Cardiac muscle cell (in vitro differentiated cells and primary cell): Measurements from ENCODE around the gene SPATA2. TPM values are rescaled to one million over a fixed set of nuclear protein-coding genes. Genes with fewer than 3 reads are reported as not detected.
A peak's percentile ranks its signal among the peaks of the same experiment; 100 is the strongest.

Experiments used
- DNase-seq, 2 donors: peaks; one replicate each; pipeline versions ENCODE4 v3.0.0 to v3.0.0-alpha.2; 2010 to 2017; ENCODE audit warnings: low read depth in 1 of 2, low spot score in 1 of 2
- H3K27ac ChIP-seq: fragments of 200-600 bp; sonication (generic); 2 replicates; pipeline ENCODE4 v1.5.1; 2016
- H3K27me3 ChIP-seq: fragments of 200-600 bp; sonication (generic); 2 replicates; pipeline ENCODE4 v1.6.0; 2016; ENCODE audit warnings: control low read depth
- H3K36me3 ChIP-seq: fragments of 200-600 bp; sonication (generic); 2 replicates; pipeline ENCODE4 v1.5.1; 2016; ENCODE audit warnings: control low read depth
- H3K4me1 ChIP-seq: fragments of 200-600 bp; sonication (generic); 2 replicates; pipeline ENCODE4 v1.8.1; 2017; ENCODE audit warnings: low read depth, mild to moderate bottlenecking, mixed run types
- H3K4me3 ChIP-seq: fragments of 200-600 bp; sonication (generic); 2 replicates; pipeline ENCODE4 v1.5.1; 2016; ENCODE audit warnings: mild to moderate bottlenecking
- H3K9me3 ChIP-seq: fragments of 200-600 bp; sonication (generic); 2 replicates; pipeline ENCODE4 v1.5.1; 2017; ENCODE audit warnings: low read depth, mild to moderate bottlenecking, control low read depth
- polyA plus RNA-seq: library from polyadenylated mRNA; unstranded; fragments of >200 nt; fragmentation: Nextera tagmentation; extraction: Ambion mirVana; gene quantifications from 2 replicates; pipeline ENCODE4 v1.2.1, GENCODE V29; 2016
- total RNA-seq: library from RNA; depleted of rRNA; stranded (reverse); fragments of >200 nt; gene quantifications from 2 replicates; pipeline ENCODE4 v1.2.3, GENCODE V29; 2016
- TF ChIP-seq, protein P1 (sequence below): IDR thresholded peaks from 2 replicates; pipeline ENCODE4 v1.5.1; 2012; ENCODE audit warnings: low read depth, mild to moderate bottlenecking, low read length

SPATA2 gene
- total and polyA plus RNA-seq, 2 experiments from 2014 or later: 6.0 to 9.4 TPM

DNA sequence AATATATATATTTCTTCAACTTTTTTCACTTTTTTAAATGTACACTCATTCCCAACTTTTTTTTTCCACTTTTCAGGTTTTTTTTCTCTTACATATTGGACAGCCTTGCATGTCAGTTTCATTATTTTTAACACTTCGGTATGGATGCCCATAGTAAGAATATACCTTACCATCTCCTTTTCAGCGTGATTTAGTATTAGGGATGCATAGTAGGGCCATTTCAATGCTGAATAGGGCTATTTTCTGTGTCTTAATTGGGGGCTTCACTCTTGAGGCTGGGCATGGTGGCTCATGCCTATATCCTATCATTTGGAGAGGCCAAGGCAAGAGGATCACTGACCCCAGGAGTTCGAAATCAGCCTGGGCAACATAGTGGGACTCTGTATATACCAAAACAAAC lies 27.6 kb upstream of the SPATA2 start:
- H3K9me3 ChIP-seq: no peaks in the 10 kb centered on the region
- H3K36me3 ChIP-seq: peaks cover 28% of the 10 kb centered on the region
- H3K4me3 ChIP-seq: no peak overlapping the region
- no peak overlapping the region for H3K27ac ChIP-seq
- H3K4me1 ChIP-seq: peaks cover 5% of the 10 kb centered on the region
- TF ChIP-seq, protein P1, sequence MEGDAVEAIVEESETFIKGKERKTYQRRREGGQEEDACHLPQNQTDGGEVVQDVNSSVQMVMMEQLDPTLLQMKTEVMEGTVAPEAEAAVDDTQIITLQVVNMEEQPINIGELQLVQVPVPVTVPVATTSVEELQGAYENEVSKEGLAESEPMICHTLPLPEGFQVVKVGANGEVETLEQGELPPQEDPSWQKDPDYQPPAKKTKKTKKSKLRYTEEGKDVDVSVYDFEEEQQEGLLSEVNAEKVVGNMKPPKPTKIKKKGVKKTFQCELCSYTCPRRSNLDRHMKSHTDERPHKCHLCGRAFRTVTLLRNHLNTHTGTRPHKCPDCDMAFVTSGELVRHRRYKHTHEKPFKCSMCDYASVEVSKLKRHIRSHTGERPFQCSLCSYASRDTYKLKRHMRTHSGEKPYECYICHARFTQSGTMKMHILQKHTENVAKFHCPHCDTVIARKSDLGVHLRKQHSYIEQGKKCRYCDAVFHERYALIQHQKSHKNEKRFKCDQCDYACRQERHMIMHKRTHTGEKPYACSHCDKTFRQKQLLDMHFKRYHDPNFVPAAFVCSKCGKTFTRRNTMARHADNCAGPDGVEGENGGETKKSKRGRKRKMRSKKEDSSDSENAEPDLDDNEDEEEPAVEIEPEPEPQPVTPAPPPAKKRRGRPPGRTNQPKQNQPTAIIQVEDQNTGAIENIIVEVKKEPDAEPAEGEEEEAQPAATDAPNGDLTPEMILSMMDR: no peak
- DNase-seq: no peak
- H3K27me3 ChIP-seq: no peaks in the 10 kb centered on the region

DNA sequence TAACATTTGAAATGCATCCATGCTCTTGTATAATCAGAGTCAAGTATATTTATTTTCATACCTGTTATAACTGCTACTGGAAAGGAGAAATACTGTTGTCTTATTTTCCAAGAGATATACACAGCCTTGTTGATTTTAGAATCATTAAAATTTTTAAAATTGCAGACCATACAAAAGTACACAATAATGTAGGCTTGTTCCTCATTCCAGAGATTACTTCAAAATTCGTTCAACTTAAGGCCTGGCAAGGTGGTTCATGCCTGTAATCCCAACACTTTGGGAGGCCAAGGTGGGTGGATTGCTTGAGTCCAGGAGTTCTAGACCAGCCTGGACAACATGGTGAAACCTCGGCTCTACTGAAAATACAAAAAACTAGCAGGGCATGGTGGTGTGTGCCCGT lies 27.0 kb upstream of the SPATA2 start:
- H3K27ac ChIP-seq: no peak overlapping the region
- H3K36me3 ChIP-seq: peaks cover 28% of the 10 kb centered on the region
- no peak overlapping the region for H3K4me3 ChIP-seq
- no peak for DNase-seq
- TF ChIP-seq, protein P1: no peak
- no peaks in the 10 kb centered on the region for H3K9me3 ChIP-seq
- peaks cover 12% of the 10 kb centered on the region for H3K4me1 ChIP-seq
- H3K27me3 ChIP-seq: no peaks in the 10 kb centered on the region

GRCh38 chr20:49941456-49941855 lies 26.1 kb upstream of the SPATA2 start:
- Histone ChIP-seq H3K4me3 (no peak overlapping the region), H3K36me3 (peaks cover 23% of the 10 kb centered on the region), H3K27ac (no peak overlapping the region), H3K9me3 (no peaks in the 10 kb centered on the region), H3K4me1 (peaks cover 14% of the 10 kb centered on the region), H3K27me3 (no peaks in the 10 kb centered on the region)
- TF ChIP-seq, protein P1: no peak
- no peak for DNase-seq

DNA sequence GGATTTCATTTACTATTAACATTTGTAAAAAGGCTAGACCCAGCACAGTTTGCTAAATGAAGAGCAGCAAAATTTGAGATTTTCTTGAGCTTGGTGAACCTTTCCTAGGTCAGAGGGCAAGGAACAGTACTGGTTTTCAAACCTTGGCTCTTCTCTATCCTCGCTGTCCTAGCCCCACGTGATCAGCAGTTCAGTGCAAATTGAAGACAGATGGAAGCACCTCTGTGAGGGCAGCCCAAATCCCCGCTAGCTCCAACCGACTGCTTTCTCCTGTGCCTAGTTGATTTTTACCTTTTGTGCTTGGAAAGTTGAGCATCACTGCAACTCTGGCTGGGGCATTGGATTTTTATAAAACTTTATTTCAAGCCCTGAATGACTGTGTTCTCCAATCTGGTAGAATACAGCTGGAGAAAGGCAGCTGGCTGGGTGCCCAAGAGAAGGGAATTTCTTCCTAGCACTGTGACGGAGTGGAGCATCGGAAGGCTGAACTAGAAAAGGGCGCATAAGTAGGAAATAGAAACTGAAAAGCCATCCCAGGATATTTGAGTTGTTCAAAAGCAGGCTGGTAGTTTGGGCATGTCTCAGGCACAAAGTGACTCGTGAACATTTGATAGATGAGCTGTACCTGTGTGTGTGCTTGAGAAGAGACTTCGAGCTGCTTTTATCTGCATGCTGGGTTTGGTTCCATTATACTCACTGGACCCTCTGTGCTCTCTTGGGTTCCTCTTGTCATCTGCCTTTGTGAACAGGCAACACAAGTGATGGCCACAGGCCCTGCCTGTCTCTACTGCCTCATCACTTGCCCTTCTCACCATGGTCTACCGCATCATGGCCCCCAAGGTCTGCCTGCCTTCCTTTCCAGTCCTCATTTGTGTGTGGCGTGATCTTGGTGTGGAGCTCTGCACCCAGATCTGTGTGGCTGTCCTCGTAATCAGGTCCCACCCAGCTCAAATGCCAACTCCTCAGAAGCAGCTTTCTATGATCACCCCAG lies 23.1 kb upstream of the SPATA2 start:
- no peak overlapping the region for H3K27ac ChIP-seq
- H3K36me3 ChIP-seq: peaks cover 9% of the 10 kb centered on the region
- H3K4me1 ChIP-seq: peaks cover 18% of the 10 kb centered on the region
- peak; percentile 29 to 87 for DNase-seq
- no peaks in the 10 kb centered on the region for H3K27me3 ChIP-seq
- H3K9me3 ChIP-seq: no peaks in the 10 kb centered on the region
- TF ChIP-seq, protein P1: no peak
- no peak overlapping the region for H3K4me3 ChIP-seq

GRCh38 chr20:49937027-49937929 lies 21.9 kb upstream of the SPATA2 start:
- H3K4me3 ChIP-seq: peak overlapping the region; percentile 98
- TF ChIP-seq, protein P1: no peak
- peak overlapping the region; percentile 76 for H3K27ac ChIP-seq
- no peaks in the 10 kb centered on the region for H3K27me3 ChIP-seq
- H3K9me3 ChIP-seq: no peaks in the 10 kb centered on the region
- peaks cover 4% of the 10 kb centered on the region for H3K36me3 ChIP-seq
- H3K4me1 ChIP-seq: peaks cover 18% of the 10 kb centered on the region
- no peak for DNase-seq
